Measurements from ENCODE around the gene EXO5. TPM values are rescaled to one million over a fixed set of nuclear protein-coding genes. Genes with fewer than 3 reads are reported as not detected.

EXO5 gene
- total RNA-seq, 4 donors from 2014 or later: 6.0 to 14.2 (median 11.2) TPM

GRCh38 chr1:40532844-40533424 is 24.4 kb downstream of the EXO5 start:
- Histone ChIP-seq H3K9me3 (no peaks in the 10 kb centered on the region), H3K27me3 (no peaks in the 10 kb centered on the region), H3K4me1 (peaks cover 0 to 5% of the 10 kb centered on the region in 2 donors), H3K36me3 (no peaks in the 10 kb centered on the region), H3K27ac (no peak overlapping the region), H3K4me3 (replicated peaks in 1 of 3) (no peak overlapping the region)
- peak in 1 of 2 donors; percentile 5 for DNase-seq
- intact Hi-C loops (cut with DNase I): no loop called here
- peak in 5 of 6 experiments; percentile 12 to 50 (median 47) for TF ChIP-seq CTCF (IDR thresholded peaks at IDR 0.05)
- TF ChIP-seq POLR2A (IDR thresholded peaks at IDR 0.05): no peak

- Histone ChIP-seq H3K27me3 (no peaks in the 10 kb centered on the region), H3K9me3 (no peaks in the 10 kb centered on the region), H3K27ac (no peak overlapping the region), H3K4me1 (peaks cover 0 to 5% of the 10 kb centered on the region in 2 donors), H3K4me3 (replicated peaks in 1 of 3) (no peak overlapping the region), H3K36me3 (no peaks in the 10 kb centered on the region)
- intact Hi-C loops (cut with DNase I): no loop called here
- TF ChIP-seq CTCF (IDR thresholded peaks at IDR 0.05) (no peak), POLR2A (IDR thresholded peaks at IDR 0.05) (no peak)
- no peak for DNase-seq
Observed at GRCh38 chr1:40534589-40534988, 26.0 kb downstream of the EXO5 start.

GRCh38 chr1:40535732-40536131 is 27.2 kb downstream of the EXO5 start:
- TF ChIP-seq CTCF (IDR thresholded peaks at IDR 0.05) (no peak), POLR2A (IDR thresholded peaks at IDR 0.05) (no peak)
- no peak for DNase-seq
- intact Hi-C loops (cut with DNase I): no loop called here
- 94 to 96% methylated on average over 2 of the region's 2 CpGs for WGBS, 2 donors
- H3K4me1 ChIP-seq: peaks cover 0 to 5% of the 10 kb centered on the region in 2 donors
- no peak overlapping the region for H3K27ac ChIP-seq
- H3K27me3 ChIP-seq: no peaks in the 10 kb centered on the region
- H3K4me3 ChIP-seq (replicated peaks in 1 of 3): no peak overlapping the region
- H3K36me3 ChIP-seq: no peaks in the 10 kb centered on the region
- no peaks in the 10 kb centered on the region for H3K9me3 ChIP-seq

GRCh38 chr1:40539338-40539737 is 30.8 kb downstream of the EXO5 start:
- no peaks in the 10 kb centered on the region for H3K27me3 ChIP-seq
- H3K36me3 ChIP-seq: peaks cover 0 to 7% of the 10 kb centered on the region in 2 donors
- no peak overlapping the region for H3K4me3 ChIP-seq (replicated peaks in 1 of 3)
- H3K27ac ChIP-seq: no peak overlapping the region
- 86 to 92% methylated on average over 7 of the region's 7 CpGs for WGBS, 2 donors
- intact Hi-C loops (cut with DNase I): no loop called here
- H3K9me3 ChIP-seq: no peaks in the 10 kb centered on the region
- no peaks in the 10 kb centered on the region for H3K4me1 ChIP-seq
- DNase-seq: no peak
- TF ChIP-seq CTCF (IDR thresholded peaks at IDR 0.05): no peak
- TF ChIP-seq POLR2A (IDR thresholded peaks at IDR 0.05): no peak

GRCh38 chr1:40546957-40547356 is 38.4 kb downstream of the EXO5 start:
- TF ChIP-seq CTCF (IDR thresholded peaks at IDR 0.05): no peak
- TF ChIP-seq POLR2A (IDR thresholded peaks at IDR 0.05): no peak
- 96% methylated on average over 4 of the region's 4 CpGs for WGBS, 2 donors
- no peaks in the 10 kb centered on the region for H3K9me3 ChIP-seq
- peaks cover 6 to 14% of the 10 kb centered on the region in 2 donors for H3K36me3 ChIP-seq
- H3K27me3 ChIP-seq: no peaks in the 10 kb centered on the region
- no peaks in the 10 kb centered on the region for H3K4me1 ChIP-seq
- DNase-seq: no peak
- no peak overlapping the region for H3K4me3 ChIP-seq (replicated peaks in 1 of 3)
- intact Hi-C loops (cut with DNase I): no loop called here
- H3K27ac ChIP-seq: no peak overlapping the region

All from thyroid gland (tissue), 4 donors.